Measurements from ENCODE around the gene C17orf50. TPM values are rescaled to one million over a fixed set of nuclear protein-coding genes. Genes with fewer than 3 reads are reported as not detected.

The C17orf50 gene
- total RNA-seq, 4 donors from 2014 or later, result not detected

- DNase-seq (ENCODE audit: low spot score) (no peak), ATAC-seq (ENCODE audit: low FRiP score) (no peak)
- TF ChIP-seq, protein P1, sequence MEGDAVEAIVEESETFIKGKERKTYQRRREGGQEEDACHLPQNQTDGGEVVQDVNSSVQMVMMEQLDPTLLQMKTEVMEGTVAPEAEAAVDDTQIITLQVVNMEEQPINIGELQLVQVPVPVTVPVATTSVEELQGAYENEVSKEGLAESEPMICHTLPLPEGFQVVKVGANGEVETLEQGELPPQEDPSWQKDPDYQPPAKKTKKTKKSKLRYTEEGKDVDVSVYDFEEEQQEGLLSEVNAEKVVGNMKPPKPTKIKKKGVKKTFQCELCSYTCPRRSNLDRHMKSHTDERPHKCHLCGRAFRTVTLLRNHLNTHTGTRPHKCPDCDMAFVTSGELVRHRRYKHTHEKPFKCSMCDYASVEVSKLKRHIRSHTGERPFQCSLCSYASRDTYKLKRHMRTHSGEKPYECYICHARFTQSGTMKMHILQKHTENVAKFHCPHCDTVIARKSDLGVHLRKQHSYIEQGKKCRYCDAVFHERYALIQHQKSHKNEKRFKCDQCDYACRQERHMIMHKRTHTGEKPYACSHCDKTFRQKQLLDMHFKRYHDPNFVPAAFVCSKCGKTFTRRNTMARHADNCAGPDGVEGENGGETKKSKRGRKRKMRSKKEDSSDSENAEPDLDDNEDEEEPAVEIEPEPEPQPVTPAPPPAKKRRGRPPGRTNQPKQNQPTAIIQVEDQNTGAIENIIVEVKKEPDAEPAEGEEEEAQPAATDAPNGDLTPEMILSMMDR (IDR thresholded peaks at IDR 0.05), result no peak
Measured at GRCh38 chr17:35765086-35765710, 4.5 kb downstream of the C17orf50 start.

GRCh38 chr17:35765756-35766488 lies 5.2 kb downstream of the C17orf50 start:
- ATAC-seq (ENCODE audit: low FRiP score), result no peak
- TF ChIP-seq, protein P1 (IDR thresholded peaks at IDR 0.05), result no peak
- DNase-seq (ENCODE audit: low spot score), result no peak

- ATAC-seq (ENCODE audit: low FRiP score) (no peak), DNase-seq (ENCODE audit: low spot score) (no peak)
- TF ChIP-seq, protein P1 (IDR thresholded peaks at IDR 0.05), result no peak
Measured at GRCh38 chr17:35766489-35766877, 5.8 kb downstream of the C17orf50 start.

DNA sequence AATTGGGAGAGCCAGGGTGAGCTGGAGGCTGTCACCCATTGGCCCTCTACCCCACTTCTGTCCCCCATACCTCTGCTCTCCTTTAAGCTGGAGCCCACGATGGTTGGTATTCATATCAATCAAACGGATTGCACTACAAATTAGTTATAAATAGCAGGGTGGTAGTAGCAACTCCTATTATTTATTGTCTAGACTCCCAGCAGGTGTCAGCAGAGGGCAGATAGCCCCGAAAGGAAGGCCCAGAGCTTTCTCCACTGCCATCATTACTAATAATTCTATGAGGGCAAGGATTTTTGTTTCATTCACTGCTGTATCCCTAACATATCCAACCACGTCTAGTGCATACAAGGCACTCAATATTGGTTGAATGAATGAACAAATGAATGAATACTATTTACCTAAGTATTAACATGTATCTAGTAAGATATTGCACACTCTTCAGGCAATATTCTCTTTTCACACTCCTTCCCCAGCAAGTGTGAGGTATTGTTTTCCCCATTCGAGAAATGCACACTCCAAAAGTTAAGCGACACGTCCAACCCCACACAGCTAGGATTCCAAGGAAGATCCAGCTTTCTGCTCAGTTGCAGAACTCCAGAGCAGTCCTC lies 6.3 kb downstream of the C17orf50 start:
- no peak for DNase-seq (ENCODE audit: low spot score)
- ATAC-seq (ENCODE audit: low FRiP score), result no peak
- TF ChIP-seq, protein P1 (IDR thresholded peaks at IDR 0.05), result no peak

GRCh38 chr17:35768797-35769196 lies 8.1 kb downstream of the C17orf50 start:
- no peak for ATAC-seq (ENCODE audit: low FRiP score)
- TF ChIP-seq, protein P1 (IDR thresholded peaks at IDR 0.05), result no peak
- no peak for DNase-seq (ENCODE audit: low spot score)

GRCh38 chr17:35769895-35770486 lies 9.3 kb downstream of the C17orf50 start:
- DNase-seq (ENCODE audit: low spot score) (no peak), ATAC-seq (ENCODE audit: low FRiP score) (no peak)
- TF ChIP-seq, protein P1 (IDR thresholded peaks at IDR 0.05), result no peak
